NT2/D1 (cell line): ENCODE results near the gene GPR156.

Source experiments
- SUZ12 ChIP-seq: IDR thresholded peaks from 2 replicates; pipeline ENCODE4 v1.6.1; 2011; ENCODE audit not compliant: insufficient read length, insufficient read depth; ENCODE audit errors: extremely low read depth
- YY1 ChIP-seq: IDR thresholded peaks from 2 replicates; pipeline ENCODE4 v1.6.1; 2011; ENCODE audit not compliant: insufficient read length, insufficient read depth
- ZNF274 ChIP-seq: IDR thresholded peaks from 2 replicates; pipeline ENCODE4 v1.6.1; 2011; ENCODE audit warnings: mild to moderate bottlenecking, low read depth, low read length

- TF ChIP-seq ZNF274 (no peak), YY1 (no peak), SUZ12 (no peak)
Observed at GRCh38 chr3:120332646-120333045, 47.6 kb upstream of the GPR156 start.
